ENCODE measurements around the gene MEIS1. TPM values are rescaled to one million over a fixed set of nuclear protein-coding genes. Genes with fewer than 3 reads are reported as not detected.

MEIS1 gene
- total RNA-seq, 3 donors from 2014 or later, result 23.0 to 37.9 (median 37.0) TPM

DNA sequence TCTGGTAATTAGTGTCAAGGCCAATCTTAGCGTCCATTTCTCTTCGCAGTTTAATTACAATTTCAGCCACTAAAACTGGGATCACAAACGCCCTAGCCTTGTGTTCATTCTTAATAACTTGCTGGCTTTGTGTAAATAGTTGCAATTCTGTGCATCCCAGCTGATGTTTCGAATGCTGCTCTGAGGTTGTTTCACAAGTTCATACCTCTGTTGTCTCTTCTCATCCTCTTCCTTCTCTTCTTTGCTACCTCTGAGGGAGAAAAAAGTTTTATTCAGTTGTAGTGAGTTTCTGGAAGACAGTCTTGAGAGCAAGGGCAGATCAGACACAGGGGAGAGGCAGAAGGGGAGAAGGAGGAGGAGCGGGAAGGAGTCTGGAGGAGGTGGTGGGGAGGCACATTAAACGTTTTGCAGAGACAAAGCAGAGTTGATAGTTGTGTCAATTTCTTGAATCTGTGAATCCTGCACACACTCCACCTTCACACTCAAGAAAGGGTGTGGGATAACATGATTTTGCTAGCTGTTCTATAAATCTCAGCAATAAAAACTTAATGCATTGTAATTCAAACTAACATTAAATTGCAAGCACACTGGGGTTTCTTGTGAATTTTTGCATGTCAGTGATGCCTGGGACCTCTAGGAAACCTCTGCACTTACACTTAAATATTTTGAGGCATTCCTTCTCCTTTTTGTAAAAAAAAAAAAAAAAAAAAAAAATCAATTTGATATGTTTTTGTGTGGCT, 6.8 kb downstream of the MEIS1 start:
- peak overlapping the region in 1 of 2 donors; percentile 74 for H3K27ac ChIP-seq
- DNase-seq (ENCODE audit: low spot score in 2 of 2), result no peak
- intact Hi-C loops (cut with DNase I; ENCODE audit: low total_unique reads), result no loop called here

DNA sequence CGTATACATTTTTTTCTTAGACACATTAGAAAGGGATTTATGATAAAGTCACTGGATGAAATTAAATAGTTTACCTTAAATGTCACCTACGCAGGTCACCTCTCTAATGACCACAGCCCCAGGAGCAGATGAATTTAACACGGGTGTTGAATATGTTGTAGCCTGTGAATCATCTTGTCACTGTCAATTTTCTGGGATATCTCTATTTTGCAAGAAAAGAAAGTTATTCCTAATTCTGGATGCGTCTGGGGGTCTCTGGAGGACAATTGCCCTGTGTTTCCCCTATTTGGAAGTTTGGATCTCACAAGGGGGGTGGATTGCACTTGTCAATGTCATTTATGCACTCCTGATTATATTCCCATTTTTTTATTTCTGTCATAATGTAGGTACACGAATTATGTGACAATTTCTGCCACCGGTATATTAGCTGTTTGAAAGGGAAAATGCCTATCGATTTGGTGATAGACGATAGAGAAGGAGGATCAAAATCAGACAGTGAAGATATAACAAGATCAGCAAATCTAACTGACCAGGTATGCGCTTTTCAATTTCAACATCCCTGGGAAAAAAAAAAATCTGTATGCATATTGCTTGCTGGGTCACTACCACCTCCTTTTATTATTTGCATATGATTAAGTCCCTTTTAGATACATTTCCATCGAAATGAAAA, 7.7 kb downstream of the MEIS1 start:
- intact Hi-C loops (cut with DNase I; ENCODE audit: low total_unique reads), result no loop called here
- H3K27me3 ChIP-seq, result no peaks in the 10 kb centered on the region
- peak overlapping the region in 2 of 3 donors; percentile 16 to 76 for H3K4me3 ChIP-seq
- peak overlapping the region; percentile 20 to 74 for H3K27ac ChIP-seq
- no peak for DNase-seq (ENCODE audit: low spot score in 2 of 2)
- H3K4me1 ChIP-seq, result no peaks in the 10 kb centered on the region
- H3K9me3 ChIP-seq, result no peaks in the 10 kb centered on the region
- no peak for TF ChIP-seq POLR2A (IDR thresholded peaks at IDR 0.05)
- TF ChIP-seq POLR2AphosphoS5 (IDR thresholded peaks at IDR 0.05), result no peak
- no peak for TF ChIP-seq CTCF (IDR thresholded peaks at IDR 0.05)
- peaks cover 5% of the 10 kb centered on the region for H3K36me3 ChIP-seq

More for the DNA sequence above, 6.8 kb downstream of the MEIS1 start:
- peak overlapping the region; percentile 69 to 77 (median 76) for H3K4me3 ChIP-seq
- H3K4me1 ChIP-seq, result no peaks in the 10 kb centered on the region
- TF ChIP-seq POLR2A (IDR thresholded peaks at IDR 0.05), result no peak
- TF ChIP-seq POLR2AphosphoS5 (IDR thresholded peaks at IDR 0.05), result no peak
- TF ChIP-seq CTCF (IDR thresholded peaks at IDR 0.05), result no peak
- no peaks in the 10 kb centered on the region for H3K27me3 ChIP-seq
- no peaks in the 10 kb centered on the region for H3K9me3 ChIP-seq
- peaks cover 5% of the 10 kb centered on the region for H3K36me3 ChIP-seq

DNA sequence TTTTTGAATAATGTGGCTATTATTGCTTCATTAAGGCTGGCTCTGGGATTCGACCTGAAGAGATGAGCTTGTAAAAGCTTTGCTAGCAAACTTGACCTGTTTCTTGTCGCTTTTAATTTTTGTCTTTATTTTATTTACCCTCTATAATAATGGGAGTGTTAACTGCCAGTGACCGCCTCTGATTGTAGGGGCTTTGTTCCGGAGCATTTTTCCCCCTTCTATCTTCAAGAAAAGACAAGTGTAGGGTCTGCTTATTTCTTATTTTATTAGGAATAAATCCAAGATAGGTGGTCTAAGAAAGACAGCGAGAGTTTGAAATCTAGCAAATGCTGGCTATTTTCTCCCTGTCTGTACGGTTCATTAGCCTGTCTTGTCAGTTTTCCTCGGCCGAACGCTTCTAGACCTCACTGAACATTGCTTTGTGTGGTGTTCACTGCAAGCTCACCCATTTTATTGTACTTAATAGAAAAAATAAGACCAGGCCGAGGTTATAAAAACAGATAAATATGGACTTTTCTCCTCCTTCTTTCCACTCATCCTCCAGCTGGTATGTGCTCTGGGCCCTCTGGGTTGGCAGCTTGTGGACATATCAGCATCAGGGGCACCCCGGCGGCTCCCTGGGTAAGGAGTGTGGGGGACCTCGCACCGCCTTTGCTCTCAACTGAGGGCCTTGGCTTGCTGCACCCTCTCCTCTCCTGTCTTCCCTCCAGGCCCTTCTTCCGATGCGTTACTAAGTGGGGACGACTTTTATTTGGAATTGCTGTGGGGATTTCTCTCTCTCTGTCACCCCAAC, 8.5 kb downstream of the MEIS1 start:
- no peaks in the 10 kb centered on the region for H3K27me3 ChIP-seq
- TF ChIP-seq POLR2AphosphoS5 (IDR thresholded peaks at IDR 0.05) (no peak), CTCF (IDR thresholded peaks at IDR 0.05) (no peak), POLR2A (IDR thresholded peaks at IDR 0.05) (no peak)
- DNase-seq (ENCODE audit: low spot score in 2 of 2), result no peak
- peaks cover 5% of the 10 kb centered on the region for H3K36me3 ChIP-seq
- intact Hi-C loops (cut with DNase I; ENCODE audit: low total_unique reads), result no loop called here
- H3K4me3 ChIP-seq, result peak overlapping the region; percentile 43 to 76 (median 58)
- no peaks in the 10 kb centered on the region for H3K9me3 ChIP-seq
- H3K4me1 ChIP-seq, result no peaks in the 10 kb centered on the region
- peak overlapping the region; percentile 62 to 74 for H3K27ac ChIP-seq

DNA sequence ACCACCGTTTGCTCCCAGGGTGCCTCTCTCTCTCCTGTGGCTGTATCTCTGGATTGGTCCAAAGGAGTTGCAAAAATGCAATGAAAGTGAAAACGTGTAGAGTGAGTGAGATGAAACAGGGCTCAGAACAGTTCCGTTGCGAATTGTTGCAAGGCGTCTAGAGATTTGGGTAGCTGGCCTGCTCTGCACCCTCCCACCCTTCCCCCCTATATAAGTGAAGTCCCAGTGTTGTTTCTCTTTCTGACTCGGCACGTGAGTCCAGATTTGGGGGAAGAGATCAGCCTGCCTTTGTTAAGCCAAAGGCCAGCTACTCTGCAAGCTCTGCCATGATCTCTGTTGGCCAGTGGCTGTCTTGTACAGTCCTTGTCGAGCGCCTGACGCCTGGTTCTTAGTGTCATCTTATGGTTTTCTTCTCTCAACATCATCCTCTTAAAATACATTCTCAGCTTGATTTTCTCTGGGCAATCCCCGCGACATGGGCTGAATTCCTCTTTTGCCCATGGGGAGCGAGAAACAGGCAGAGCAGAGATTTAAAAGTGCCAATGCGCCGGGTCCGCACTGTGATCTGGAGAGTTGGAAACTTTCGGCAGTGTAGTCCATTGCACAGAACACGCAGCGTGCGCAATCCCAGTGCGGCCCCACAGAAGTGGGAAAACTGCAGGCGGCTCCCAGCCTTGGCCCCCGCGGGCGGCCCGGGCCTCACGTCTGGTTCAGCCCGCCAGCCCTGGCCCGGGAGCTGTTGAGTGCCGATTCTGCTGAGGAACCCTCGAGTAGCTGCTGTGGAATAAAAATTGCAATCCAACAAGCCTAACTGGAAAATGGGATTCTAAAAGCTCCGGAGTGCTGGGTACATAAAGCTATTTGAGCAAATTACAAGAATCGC, 9.3 kb downstream of the MEIS1 start:
- peak overlapping the region; percentile 62 to 74 for H3K27ac ChIP-seq
- H3K27me3 ChIP-seq, result no peaks in the 10 kb centered on the region
- H3K36me3 ChIP-seq, result peaks cover 5% of the 10 kb centered on the region
- H3K4me1 ChIP-seq, result no peaks in the 10 kb centered on the region
- TF ChIP-seq POLR2AphosphoS5 (IDR thresholded peaks at IDR 0.05) (no peak), POLR2A (IDR thresholded peaks at IDR 0.05) (no peak), CTCF (IDR thresholded peaks at IDR 0.05) (no peak)
- intact Hi-C loops (cut with DNase I; ENCODE audit: low total_unique reads), result no loop called here
- DNase-seq (ENCODE audit: low spot score in 2 of 2), result no peak
- no peaks in the 10 kb centered on the region for H3K9me3 ChIP-seq
- peak overlapping the region; percentile 43 to 76 (median 58) for H3K4me3 ChIP-seq
